IMR-90 (cell line): ENCODE results near the gene PARD3. TPM values are rescaled to one million over a fixed set of nuclear protein-coding genes. Genes with fewer than 3 reads are reported as not detected.

Source experiments
- ATAC-seq: fragments of 200-7000 bp; cut with Tn5 transposase; 2 replicates; pipeline ENCODE4 v1.9.1; 2020; ENCODE audit warnings: low read depth, mild to moderate bottlenecking, moderate library complexity
- BruUV-seq: library from RNA; stranded (reverse); fragments of 400-500 nt; replicated peaks from 2 replicates; lab custom pipeline; 2021; lab: Mats Ljungman, UMichigan
- CTCF ChIA-PET: fragments of 300-600 bp; formaldehyde crosslinking; extraction: SDS; loops from one replicate; lab custom pipeline; 2021; ENCODE audit warnings: antibody characterized with exemption; lab: Yijun Ruan, JAX
- POLR2A ChIA-PET: fragments of 300-600 bp; sonication (Branson Sonifier 250); formaldehyde crosslinking; loops from one replicate; lab custom pipeline; 2022; ENCODE audit warnings: antibody characterized with exemption; ENCODE audit not compliant: unreplicated experiment; lab: Charles Lee
- DNase-seq: peaks from one replicate; pipeline ENCODE4 v3.0.0; 2013
- H2AFZ ChIP-seq: replicated peaks from 2 replicates; pipeline ENCODE3; 2013; ENCODE audit warnings: low read length, mild to moderate bottlenecking; ENCODE audit not compliant: poor library complexity
- H2AK5ac ChIP-seq: 2 replicates; pipeline ENCODE4 v1.6.1; 2013; ENCODE audit warnings: low read depth, low read length, inconsistent platforms
- H2AK9ac ChIP-seq: replicated peaks from 2 replicates; pipeline ENCODE3; 2013; ENCODE audit warnings: mild to moderate bottlenecking, low read depth, low read length, moderate library complexity; ENCODE audit not compliant: poor library complexity
- H2BK120ac ChIP-seq: 2 replicates; pipeline ENCODE4 v1.6.1; 2013; ENCODE audit warnings: low read depth, low read length, inconsistent platforms
- H2BK15ac ChIP-seq: 3 replicates; pipeline ENCODE4 v1.6.1; 2013; ENCODE audit warnings: low read depth, low read length, inconsistent platforms
- H2BK20ac ChIP-seq: 2 replicates; pipeline ENCODE4 v1.6.1; 2013; ENCODE audit warnings: low read depth, mild to moderate bottlenecking, inconsistent platforms, low read length, moderate library complexity
- H2BK5ac ChIP-seq: 2 replicates; pipeline ENCODE4 v1.6.1; 2013; ENCODE audit warnings: mild to moderate bottlenecking, low read depth, low read length, inconsistent platforms; ENCODE audit not compliant: poor library complexity, severe bottlenecking
- H3K14ac ChIP-seq: replicated peaks from 2 replicates; pipeline ENCODE4 v1.6.1; 2013; ENCODE audit warnings: low read depth, low read length, inconsistent platforms
- H3K18ac ChIP-seq: 2 replicates; pipeline ENCODE4 v1.6.1; 2013; ENCODE audit warnings: low read depth, low read length, control low read depth
- H3K23ac ChIP-seq: 2 replicates; pipeline ENCODE4 v1.6.1; 2013; ENCODE audit warnings: low read depth, low read length, inconsistent platforms
- H3K27ac ChIP-seq: 2 replicates; pipeline ENCODE4 v1.5.1; 2013; ENCODE audit warnings: mild to moderate bottlenecking, control low read depth, low read length; ENCODE audit not compliant: insufficient read depth
- H3K27me3 ChIP-seq: 2 replicates; pipeline ENCODE4 v1.6.1; 2013; ENCODE audit warnings: low read length; ENCODE audit not compliant: control insufficient read depth, insufficient read depth
- H3K36me3 ChIP-seq: 2 replicates; pipeline ENCODE4 v1.6.1; 2013; ENCODE audit warnings: low read length, mixed read lengths; ENCODE audit not compliant: control insufficient read depth, insufficient read depth
- H3K4ac ChIP-seq: 2 replicates; pipeline ENCODE4 v1.6.1; 2013; ENCODE audit warnings: low read depth, low read length, inconsistent platforms
- H3K4me1 ChIP-seq: 2 replicates; pipeline ENCODE4 v1.6.1; 2013; ENCODE audit warnings: low read length, mixed read lengths; ENCODE audit not compliant: control insufficient read depth, insufficient read depth
- H3K4me2 ChIP-seq: 2 replicates; pipeline ENCODE4 v1.6.1; 2013; ENCODE audit warnings: low read depth, mild to moderate bottlenecking, control low read depth, low read length, moderate library complexity
- H3K4me3 ChIP-seq: 2 replicates; pipeline ENCODE4 v1.5.1; 2013; ENCODE audit warnings: low read depth, mild to moderate bottlenecking, control low read depth, low read length, moderate library complexity; ENCODE audit not compliant: insufficient read depth
- H3K56ac ChIP-seq: 2 replicates; pipeline ENCODE4 v1.6.1; 2013; ENCODE audit warnings: low read length, inconsistent platforms; ENCODE audit not compliant: insufficient read depth; ENCODE audit errors: extremely low read depth
- H3K79me1 ChIP-seq, 2 experiments: 2 replicates each; pipeline ENCODE4 v1.6.1; 2013; ENCODE audit warnings: low read length in 2 of 2, inconsistent platforms in 1 of 2, low read depth in 1 of 2
- H3K9ac ChIP-seq: 2 replicates; pipeline ENCODE4 v1.6.1; 2013; ENCODE audit warnings: low read depth, low read length, control low read depth
- H3K9me1 ChIP-seq: 2 replicates; pipeline ENCODE4 v1.6.1; 2013; ENCODE audit warnings: low read length, inconsistent platforms; ENCODE audit not compliant: insufficient read depth
- H3K9me3 ChIP-seq: 2 replicates; pipeline ENCODE4 v1.6.1; 2013; ENCODE audit warnings: low read length; ENCODE audit not compliant: control insufficient read depth, insufficient read depth
- H4K20me1 ChIP-seq: 2 replicates; pipeline ENCODE4 v1.6.1; 2013; ENCODE audit warnings: low read length, inconsistent platforms; ENCODE audit not compliant: insufficient read depth
- H4K5ac ChIP-seq: 2 replicates; pipeline ENCODE4 v1.6.1; 2013; ENCODE audit warnings: mild to moderate bottlenecking, low read depth, low read length, control low read depth
- H4K8ac ChIP-seq, 2 experiments: 2 replicates each; pipeline ENCODE4 v1.6.1; 2013; ENCODE audit warnings: low read depth in 2 of 2, low read length in 2 of 2, control low read depth in 1 of 2, inconsistent platforms in 1 of 2
- H4K91ac ChIP-seq: 2 replicates; pipeline ENCODE4 v1.6.1; 2013; ENCODE audit warnings: low read depth, low read length, inconsistent platforms; ENCODE audit not compliant: insufficient read depth
- CEBPB ChIP-seq: IDR thresholded peaks from 2 replicates; pipeline ENCODE4 v1.6.1; 2012; ENCODE audit warnings: low read depth, low read length, improper control_type of control experiment
- CTCF ChIP-seq: conservative IDR thresholded peaks from 2 replicates; pipeline ENCODE4 v1.5.1; 2012; ENCODE audit warnings: mild to moderate bottlenecking, low read depth, low read length, improper control_type of control experiment
- MAZ ChIP-seq: IDR thresholded peaks from 2 replicates; pipeline ENCODE4 v1.6.1; 2012; ENCODE audit warnings: low read depth, mild to moderate bottlenecking, low read length, improper control_type of control experiment, moderate library complexity, borderline replicate concordance
- MXI1 ChIP-seq: IDR thresholded peaks from 2 replicates; pipeline ENCODE4 v1.6.1; 2012; ENCODE audit warnings: low read depth, mild to moderate bottlenecking, low read length, moderate library complexity, borderline replicate concordance
- RCOR1 ChIP-seq: IDR thresholded peaks from 2 replicates; pipeline ENCODE4 v1.6.1; 2012; ENCODE audit warnings: mild to moderate bottlenecking, low read length, improper control_type of control experiment; ENCODE audit not compliant: insufficient replicate concordance
- WGBS, 2 experiments: methylation state at CpG; one replicate each; pipeline versions ENCODE4 v1.1.5 to v1.1.7; 2013; ENCODE audit warnings: missing lambda C conversion rate in 2 of 2; ENCODE audit not compliant: insufficient read length in 1 of 2; ENCODE audit errors: extremely low coverage in 2 of 2; 5-methylcytosine and 5-hydroxymethylcytosine counted together
- dilution Hi-C: fragments of 300-500 bp; cut with HindIII; formaldehyde crosslinking; loops from one replicate; pipeline ENCODE4 v1.14.3; 2018; ENCODE audit warnings: low sequenced_read_pairs; ENCODE audit not compliant: unreplicated experiment
- in situ Hi-C: fragments of 300-500 bp; cut with MboI; formaldehyde crosslinking; loops from 3 replicates; pipeline ENCODE4 v1.14.3; 2019; ENCODE audit warnings: low sequenced_read_pairs, inconsistent platforms, mixed read lengths
- intact Hi-C: fragments of 100-400 bp; cut with micrococcal nuclease; formaldehyde crosslinking; loops from 2 replicates; pipeline ENCODE4 v1.10.0; 2022
- polyA plus RNA-seq, 3 experiments: library from polyadenylated mRNA; depleted of rRNA; stranded (reverse); fragments of >200 nt; gene quantifications; 2 replicates each; pipeline ENCODE4 v1.2.3, GENCODE V29; 2012; ENCODE audit warnings: low replicate concordance in 1 of 3
- total RNA-seq: library from RNA; depleted of rRNA; stranded (reverse); fragments of >200 nt; gene quantifications from 2 replicates; pipeline ENCODE4 v1.2.3, GENCODE V29; 2012

PARD3 gene
- total and polyA plus RNA-seq, 2 of the 4 experiments (the other 2 are of a cell fraction), result 14.6 to 37.5 TPM

- BruUV-seq, result no TSS peak
Measured at GRCh38 chr10:34792881-34793280, 22.2 kb downstream of the PARD3 start.

More at GRCh38 chr10:34792881-34793280, 22.2 kb downstream of the PARD3 start:
- Histone ChIP-seq H3K56ac (no peak overlapping the region), H3K4me3 (no peak overlapping the region), H2BK120ac (no peak overlapping the region), H2AK9ac (no peak overlapping the region), H4K5ac (no peak overlapping the region), H3K4me1 (no peaks in the 10 kb centered on the region), H2BK5ac (no peak overlapping the region), H4K91ac (no peak overlapping the region), H3K14ac (no peak overlapping the region), H3K23ac (no peak overlapping the region), H3K9me3 (no peaks in the 10 kb centered on the region), H3K4ac (no peak overlapping the region), H2AK5ac (no peak overlapping the region), H2BK15ac (no peak overlapping the region), H2BK20ac (no peak overlapping the region), H4K20me1 (peaks cover 38% of the 10 kb centered on the region), H3K4me2 (no peak overlapping the region), H3K36me3 (no peaks in the 10 kb centered on the region), H3K27ac (no peak overlapping the region), H3K18ac (no peak overlapping the region), H3K9ac (no peak overlapping the region), H3K9me1 (peaks cover 7% of the 10 kb centered on the region; the same call in 1 of the 2 replicates), H4K8ac (no peak overlapping the region), H3K27me3 (no peaks in the 10 kb centered on the region), H2AFZ (no peak overlapping the region), H3K79me1 (peaks cover 25 to 70% of the 10 kb centered on the region in 2 experiments)
- ChIA-PET CTCF (no interaction called here), POLR2A (no interaction called here)
- no peak for TF ChIP-seq RCOR1
- no peak for TF ChIP-seq MXI1
- TF ChIP-seq CTCF, result no peak
- no peak for TF ChIP-seq CEBPB
- no peak for TF ChIP-seq MAZ
- no peak for DNase-seq
- WGBS, 2 experiments, result 96% methylated on average over 4 of the region's 7 CpGs; no CpG with 5 or more reads in 1 of the 2 experiments
- in situ Hi-C loops, result no loop called here
- intact Hi-C loops, result no loop called here
- dilution Hi-C loops, result no loop called here
- no peak for ATAC-seq
